ENCODE measurements around the gene L3HYPDH.

The L3HYPDH gene

GRCh38 chr14:59427653-59428580 lies 56.3 kb downstream of the L3HYPDH start:
- DNase-seq (ENCODE audit: low read depth): no peak

GRCh38 chr14:59425322-59425935 lies 58.8 kb downstream of the L3HYPDH start:
- no peak for DNase-seq (ENCODE audit: low read depth)

- no peak for DNase-seq (ENCODE audit: low read depth)
These were observed 59.7 kb downstream of the L3HYPDH start for GRCh38 chr14:59424341-59425071.

All from activated T-cell treated with anti-CD3 and anti-CD28 coated beads for 48 hours (primary cell).